HepG2 (cell line): ENCODE results near the gene SUPT6H. TPM values are rescaled to one million over a fixed set of nuclear protein-coding genes. Genes with fewer than 3 reads are reported as not detected.

Experiments
- FOXO1 ChIP-seq: sonication (generic); formaldehyde crosslinking; IDR thresholded peaks from 2 replicates; pipeline ENCODE4 v1.4.0; 2020; ENCODE audit warnings: missing genetic modification reagents
- NR2F1 ChIP-seq, 2 experiments: fragments of 450-650 bp in 1 of 2; formaldehyde crosslinking in 1 of 2; IDR thresholded peaks; 2 replicates each; pipeline versions ENCODE4 v1.5.0 to v1.6.1; 2016 to 2020; ENCODE audit warnings: mild to moderate bottlenecking in 1 of 2, missing compliant biosample characterization in 1 of 2, missing genetic modification reagents in 1 of 2, moderate library complexity in 1 of 2
- ZNF33B ChIP-seq: sonication (generic); formaldehyde crosslinking; IDR thresholded peaks from 2 replicates; pipeline ENCODE4 v1.5.1; 2020; ENCODE audit warnings: mild to moderate bottlenecking, missing genetic modification reagents
- polyA plus RNA-seq, 8 experiments: library from polyadenylated mRNA; depleted of rRNA in 3 of 8; stranded (reverse) in 7 of 8; unstranded in 1 of 8; fragments of >200 nt; fragmentation: Illumina TruSeq in 4 of 8; extraction: Trizol in 4 of 8; gene quantifications; 2 replicates each; pipeline versions ENCODE4 v1.2.1 to v1.2.3, GENCODE V29; 2011 to 2016; ENCODE audit warnings: low read depth in 4 of 8, missing spikeins in 1 of 8, mixed read lengths in 1 of 8; ENCODE audit not compliant: insufficient read depth in 1 of 8
- total RNA-seq, 5 experiments: library from RNA; depleted of rRNA; stranded (reverse); fragments of >200 nt; fragmentation: Illumina TruSeq; extraction: Trizol; gene quantifications; 2 replicates each; pipeline ENCODE4 v1.2.3, GENCODE V29; 2016; ENCODE audit warnings: low read depth in 1 of 5
- TF ChIP-seq, protein P1 (sequence below): sonication (generic); formaldehyde crosslinking; conservative IDR thresholded peaks from 2 replicates; pipeline ENCODE4 v1.8.0; 2022; ENCODE audit warnings: missing genetic modification reagents
- TF ChIP-seq, protein P2 (sequence below): sonication (generic); formaldehyde crosslinking; IDR thresholded peaks from 2 replicates; pipeline ENCODE4 v1.8.0; 2022; ENCODE audit warnings: low read depth, missing genetic modification reagents
- TF ChIP-seq, protein P3 (sequence below): IDR thresholded peaks from 2 replicates; pipeline ENCODE4 v1.6.1; 2016; ENCODE audit warnings: low read depth, missing genetic modification reagents, missing compliant biosample characterization
- TF ChIP-seq, protein P4 (sequence below): sonication (generic); formaldehyde crosslinking; IDR thresholded peaks from 2 replicates; pipeline ENCODE4 v1.4.0; 2020; ENCODE audit warnings: mild to moderate bottlenecking, low read depth, missing genetic modification reagents
- TF ChIP-seq, protein P5 (sequence below): sonication (generic); formaldehyde crosslinking; IDR thresholded peaks from 2 replicates; pipeline ENCODE4 v1.4.0; 2020; ENCODE audit warnings: mild to moderate bottlenecking, missing genetic modification reagents, borderline replicate concordance

SUPT6H gene
- total and polyA plus RNA-seq, 2 of the 13 experiments (the other 11 are each of a cell fraction or from before 2014, with no cell fraction given): 32.7 to 39.9 TPM

DNA sequence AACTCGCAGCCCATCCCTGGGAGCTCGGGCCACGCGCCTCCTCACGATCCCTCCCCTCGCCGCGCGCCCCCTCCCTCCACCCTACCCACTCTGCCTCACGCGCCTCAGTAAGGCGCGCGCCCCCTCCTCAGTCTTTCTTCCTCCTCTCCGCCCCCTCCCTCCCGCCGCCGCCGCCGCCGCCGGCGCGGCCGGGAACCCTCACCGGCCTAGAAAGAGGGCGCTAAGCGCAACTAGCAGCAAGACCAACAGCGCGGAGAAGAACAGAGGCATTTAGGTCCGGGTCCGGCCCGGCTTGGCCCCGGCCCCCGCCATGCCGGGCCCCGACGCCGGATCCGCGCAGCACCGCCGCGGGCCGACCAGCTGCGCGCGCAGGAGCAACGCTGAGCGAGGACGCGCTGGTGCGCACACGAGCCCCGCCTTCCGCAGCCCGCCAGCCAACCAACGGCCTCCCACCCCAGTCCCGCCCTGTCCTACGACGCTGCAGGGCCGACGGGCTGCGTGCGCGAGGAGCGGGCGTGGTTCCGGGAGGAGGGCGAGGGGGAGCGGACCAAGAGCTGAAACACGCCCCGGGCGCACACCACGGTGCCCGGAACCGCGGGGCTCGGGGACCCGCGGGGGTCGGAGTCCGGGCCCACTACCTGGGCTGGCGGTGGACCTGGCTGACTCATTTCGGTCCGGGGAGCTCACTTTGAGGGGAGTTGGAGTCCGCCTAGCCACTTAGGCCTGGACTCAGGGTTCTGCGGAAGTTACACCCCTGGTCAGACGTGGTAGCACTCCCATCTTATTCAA lies 17.0 kb upstream of the SUPT6H start, which contains the start of gene BLTP2 (continued):
- TF ChIP-seq ZNF33B (CRISPR knock-in tag) (0 out of 2 replicates have a peak, but pooled peaks have one; percentile 45), NR2F1 (CRISPR knock-in tag; IDR thresholded peaks at IDR 0.05) (no peak), FOXO1 (CRISPR knock-in tag) (no peak)
- TF ChIP-seq, protein P1, sequence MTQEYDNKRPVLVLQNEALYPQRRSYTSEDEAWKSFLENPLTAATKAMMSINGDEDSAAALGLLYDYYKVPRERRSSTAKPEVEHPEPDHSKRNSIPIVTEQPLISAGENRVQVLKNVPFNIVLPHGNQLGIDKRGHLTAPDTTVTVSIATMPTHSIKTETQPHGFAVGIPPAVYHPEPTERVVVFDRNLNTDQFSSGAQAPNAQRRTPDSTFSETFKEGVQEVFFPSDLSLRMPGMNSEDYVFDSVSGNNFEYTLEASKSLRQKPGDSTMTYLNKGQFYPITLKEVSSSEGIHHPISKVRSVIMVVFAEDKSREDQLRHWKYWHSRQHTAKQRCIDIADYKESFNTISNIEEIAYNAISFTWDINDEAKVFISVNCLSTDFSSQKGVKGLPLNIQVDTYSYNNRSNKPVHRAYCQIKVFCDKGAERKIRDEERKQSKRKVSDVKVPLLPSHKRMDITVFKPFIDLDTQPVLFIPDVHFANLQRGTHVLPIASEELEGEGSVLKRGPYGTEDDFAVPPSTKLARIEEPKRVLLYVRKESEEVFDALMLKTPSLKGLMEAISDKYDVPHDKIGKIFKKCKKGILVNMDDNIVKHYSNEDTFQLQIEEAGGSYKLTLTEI: no peak
- TF ChIP-seq, protein P2, sequence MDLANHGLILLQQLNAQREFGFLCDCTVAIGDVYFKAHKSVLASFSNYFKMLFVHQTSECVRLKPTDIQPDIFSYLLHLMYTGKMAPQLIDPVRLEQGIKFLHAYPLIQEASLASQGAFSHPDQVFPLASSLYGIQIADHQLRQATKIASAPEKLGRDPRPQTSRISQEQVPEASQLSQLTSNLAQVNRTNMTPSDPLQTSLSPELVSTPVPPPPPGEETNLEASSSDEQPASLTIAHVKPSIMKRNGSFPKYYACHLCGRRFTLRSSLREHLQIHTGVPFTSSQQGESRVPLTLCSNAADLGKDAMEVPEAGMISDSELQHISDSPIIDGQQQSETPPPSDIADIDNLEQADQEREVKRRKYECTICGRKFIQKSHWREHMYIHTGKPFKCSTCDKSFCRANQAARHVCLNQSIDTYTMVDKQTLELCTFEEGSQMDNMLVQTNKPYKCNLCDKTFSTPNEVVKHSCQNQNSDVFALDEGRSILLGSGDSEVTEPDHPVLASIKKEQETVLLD (CRISPR knock-in tag): peak; percentile 91
- TF ChIP-seq, protein P3, sequence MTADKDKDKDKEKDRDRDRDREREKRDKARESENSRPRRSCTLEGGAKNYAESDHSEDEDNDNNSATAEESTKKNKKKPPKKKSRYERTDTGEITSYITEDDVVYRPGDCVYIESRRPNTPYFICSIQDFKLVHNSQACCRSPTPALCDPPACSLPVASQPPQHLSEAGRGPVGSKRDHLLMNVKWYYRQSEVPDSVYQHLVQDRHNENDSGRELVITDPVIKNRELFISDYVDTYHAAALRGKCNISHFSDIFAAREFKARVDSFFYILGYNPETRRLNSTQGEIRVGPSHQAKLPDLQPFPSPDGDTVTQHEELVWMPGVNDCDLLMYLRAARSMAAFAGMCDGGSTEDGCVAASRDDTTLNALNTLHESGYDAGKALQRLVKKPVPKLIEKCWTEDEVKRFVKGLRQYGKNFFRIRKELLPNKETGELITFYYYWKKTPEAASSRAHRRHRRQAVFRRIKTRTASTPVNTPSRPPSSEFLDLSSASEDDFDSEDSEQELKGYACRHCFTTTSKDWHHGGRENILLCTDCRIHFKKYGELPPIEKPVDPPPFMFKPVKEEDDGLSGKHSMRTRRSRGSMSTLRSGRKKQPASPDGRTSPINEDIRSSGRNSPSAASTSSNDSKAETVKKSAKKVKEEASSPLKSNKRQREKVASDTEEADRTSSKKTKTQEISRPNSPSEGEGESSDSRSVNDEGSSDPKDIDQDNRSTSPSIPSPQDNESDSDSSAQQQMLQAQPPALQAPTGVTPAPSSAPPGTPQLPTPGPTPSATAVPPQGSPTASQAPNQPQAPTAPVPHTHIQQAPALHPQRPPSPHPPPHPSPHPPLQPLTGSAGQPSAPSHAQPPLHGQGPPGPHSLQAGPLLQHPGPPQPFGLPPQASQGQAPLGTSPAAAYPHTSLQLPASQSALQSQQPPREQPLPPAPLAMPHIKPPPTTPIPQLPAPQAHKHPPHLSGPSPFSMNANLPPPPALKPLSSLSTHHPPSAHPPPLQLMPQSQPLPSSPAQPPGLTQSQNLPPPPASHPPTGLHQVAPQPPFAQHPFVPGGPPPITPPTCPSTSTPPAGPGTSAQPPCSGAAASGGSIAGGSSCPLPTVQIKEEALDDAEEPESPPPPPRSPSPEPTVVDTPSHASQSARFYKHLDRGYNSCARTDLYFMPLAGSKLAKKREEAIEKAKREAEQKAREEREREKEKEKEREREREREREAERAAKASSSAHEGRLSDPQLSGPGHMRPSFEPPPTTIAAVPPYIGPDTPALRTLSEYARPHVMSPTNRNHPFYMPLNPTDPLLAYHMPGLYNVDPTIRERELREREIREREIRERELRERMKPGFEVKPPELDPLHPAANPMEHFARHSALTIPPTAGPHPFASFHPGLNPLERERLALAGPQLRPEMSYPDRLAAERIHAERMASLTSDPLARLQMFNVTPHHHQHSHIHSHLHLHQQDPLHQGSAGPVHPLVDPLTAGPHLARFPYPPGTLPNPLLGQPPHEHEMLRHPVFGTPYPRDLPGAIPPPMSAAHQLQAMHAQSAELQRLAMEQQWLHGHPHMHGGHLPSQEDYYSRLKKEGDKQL (CRISPR knock-in tag): no peak
- TF ChIP-seq, protein P4, sequence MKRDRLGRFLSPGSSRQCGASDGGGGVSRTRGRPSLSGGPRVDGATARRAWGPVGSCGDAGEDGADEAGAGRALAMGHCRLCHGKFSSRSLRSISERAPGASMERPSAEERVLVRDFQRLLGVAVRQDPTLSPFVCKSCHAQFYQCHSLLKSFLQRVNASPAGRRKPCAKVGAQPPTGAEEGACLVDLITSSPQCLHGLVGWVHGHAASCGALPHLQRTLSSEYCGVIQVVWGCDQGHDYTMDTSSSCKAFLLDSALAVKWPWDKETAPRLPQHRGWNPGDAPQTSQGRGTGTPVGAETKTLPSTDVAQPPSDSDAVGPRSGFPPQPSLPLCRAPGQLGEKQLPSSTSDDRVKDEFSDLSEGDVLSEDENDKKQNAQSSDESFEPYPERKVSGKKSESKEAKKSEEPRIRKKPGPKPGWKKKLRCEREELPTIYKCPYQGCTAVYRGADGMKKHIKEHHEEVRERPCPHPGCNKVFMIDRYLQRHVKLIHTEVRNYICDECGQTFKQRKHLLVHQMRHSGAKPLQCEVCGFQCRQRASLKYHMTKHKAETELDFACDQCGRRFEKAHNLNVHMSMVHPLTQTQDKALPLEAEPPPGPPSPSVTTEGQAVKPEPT: no peak
- TF ChIP-seq, protein P5, sequence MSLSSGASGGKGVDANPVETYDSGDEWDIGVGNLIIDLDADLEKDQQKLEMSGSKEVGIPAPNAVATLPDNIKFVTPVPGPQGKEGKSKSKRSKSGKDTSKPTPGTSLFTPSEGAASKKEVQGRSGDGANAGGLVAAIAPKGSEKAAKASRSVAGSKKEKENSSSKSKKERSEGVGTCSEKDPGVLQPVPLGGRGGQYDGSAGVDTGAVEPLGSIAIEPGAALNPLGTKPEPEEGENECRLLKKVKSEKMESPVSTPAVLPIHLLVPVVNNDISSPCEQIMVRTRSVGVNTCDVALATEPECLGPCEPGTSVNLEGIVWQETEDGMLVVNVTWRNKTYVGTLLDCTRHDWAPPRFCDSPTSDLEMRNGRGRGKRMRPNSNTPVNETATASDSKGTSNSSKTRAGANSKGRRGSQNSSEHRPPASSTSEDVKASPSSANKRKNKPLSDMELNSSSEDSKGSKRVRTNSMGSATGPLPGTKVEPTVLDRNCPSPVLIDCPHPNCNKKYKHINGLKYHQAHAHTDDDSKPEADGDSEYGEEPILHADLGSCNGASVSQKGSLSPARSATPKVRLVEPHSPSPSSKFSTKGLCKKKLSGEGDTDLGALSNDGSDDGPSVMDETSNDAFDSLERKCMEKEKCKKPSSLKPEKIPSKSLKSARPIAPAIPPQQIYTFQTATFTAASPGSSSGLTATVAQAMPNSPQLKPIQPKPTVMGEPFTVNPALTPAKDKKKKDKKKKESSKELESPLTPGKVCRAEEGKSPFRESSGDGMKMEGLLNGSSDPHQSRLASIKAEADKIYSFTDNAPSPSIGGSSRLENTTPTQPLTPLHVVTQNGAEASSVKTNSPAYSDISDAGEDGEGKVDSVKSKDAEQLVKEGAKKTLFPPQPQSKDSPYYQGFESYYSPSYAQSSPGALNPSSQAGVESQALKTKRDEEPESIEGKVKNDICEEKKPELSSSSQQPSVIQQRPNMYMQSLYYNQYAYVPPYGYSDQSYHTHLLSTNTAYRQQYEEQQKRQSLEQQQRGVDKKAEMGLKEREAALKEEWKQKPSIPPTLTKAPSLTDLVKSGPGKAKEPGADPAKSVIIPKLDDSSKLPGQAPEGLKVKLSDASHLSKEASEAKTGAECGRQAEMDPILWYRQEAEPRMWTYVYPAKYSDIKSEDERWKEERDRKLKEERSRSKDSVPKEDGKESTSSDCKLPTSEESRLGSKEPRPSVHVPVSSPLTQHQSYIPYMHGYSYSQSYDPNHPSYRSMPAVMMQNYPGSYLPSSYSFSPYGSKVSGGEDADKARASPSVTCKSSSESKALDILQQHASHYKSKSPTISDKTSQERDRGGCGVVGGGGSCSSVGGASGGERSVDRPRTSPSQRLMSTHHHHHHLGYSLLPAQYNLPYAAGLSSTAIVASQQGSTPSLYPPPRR (CRISPR knock-in tag): peak; percentile 57; the same call in 1 of the 2 replicates
